Ovary (tissue), 9 donors: ENCODE results near the gene NCAPD2. TPM values are rescaled to one million over a fixed set of nuclear protein-coding genes. Genes with fewer than 3 reads are reported as not detected.
"Not testable (repeated sequence)": the region's sequence is repeated elsewhere in the genome, so short reads cannot be mapped to it uniquely, and the experiment has no call there.

ENCODE experiments used
- DNase-seq, 5 donors: peaks; one replicate each; pipeline ENCODE4 v3.0.0-alpha.2; 2019 to 2020
- H3K27ac ChIP-seq, 2 donors: fragments of 200-600 bp; one replicate each; pipeline versions ENCODE4 v1.5.1 to v1.8.0; 2019 to 2022
- H3K27me3 ChIP-seq: fragments of 200-600 bp; one replicate; pipeline ENCODE4 v1.8.0; 2022
- H3K36me3 ChIP-seq: fragments of 200-600 bp; sonication (generic); one replicate; pipeline ENCODE4 v1.5.1; 2019
- H3K4me1 ChIP-seq: one replicate; pipeline ENCODE4 v1.8.1; 2013; ENCODE audit warnings: mild to moderate bottlenecking, moderate library complexity; ENCODE audit not compliant: insufficient read depth
- H3K4me3 ChIP-seq: fragments of 200-600 bp; sonication (generic); one replicate; pipeline ENCODE4 v1.5.1; 2017
- H3K9me3 ChIP-seq, 2 donors: fragments of 200-600 bp in 1 of 2; sonication (generic) in 1 of 2; one replicate each; pipeline versions ENCODE4 v1.5.1 to v1.8.1; 2013 to 2019; ENCODE audit warnings: mild to moderate bottlenecking in 1 of 2, moderate library complexity in 1 of 2
- CTCF ChIP-seq, 3 donors: fragments of 450-650 bp in 2 of 3; fragments of 200-600 bp in 1 of 3; IDR thresholded peaks; one replicate each; pipeline versions ENCODE4 v1.5.1 to v1.8.0; 2016 to 2022; ENCODE audit warnings: antibody characterized with exemption in 3 of 3, mild to moderate bottlenecking in 1 of 3
- EP300 ChIP-seq: sonication (generic); formaldehyde crosslinking; IDR thresholded peaks from one replicate; pipeline ENCODE4 v1.6.1; 2017; ENCODE audit warnings: antibody characterized with exemption
- POLR2A ChIP-seq: fragments of 450-650 bp; IDR thresholded peaks from one replicate; pipeline ENCODE4 v1.6.1; 2017; ENCODE audit warnings: antibody characterized with exemption, mild to moderate bottlenecking, moderate library complexity
- WGBS, 3 donors: extraction: QIAGEN DNeasy Blood & Tissue Kit in 1 of 3; methylation state at CpG; one replicate each; pipeline versions ENCODE4 v1.1.5 to v1.1.7; 2013 to 2017; 5-methylcytosine and 5-hydroxymethylcytosine counted together
- intact Hi-C, 4 donors: fragments of 100-400 bp; cut with DNase I; formaldehyde crosslinking; loops; one replicate each; pipeline versions ENCODE4 v1.11.0 to v1.15.1; 2022 to 2023
- polyA plus RNA-seq, 2 donors: library from polyadenylated mRNA; stranded (reverse); fragments of 200-250 nt in 1 of 2; fragments of 350-450 nt in 1 of 2; fragmentation: Illumina TruSeq in 1 of 2; extraction: RNeasy Lipid Tissue Mini Kit (QIAGEN cat#74804) in 1 of 2; gene quantifications; one replicate each; pipeline ENCODE4 v1.2.3, GENCODE V29; 2013 to 2014
- total RNA-seq, 7 donors: library from RNA; depleted of rRNA in 2 of 7; stranded (reverse); fragments of >200 nt in 2 of 7; fragmentation: NEBNext Ultra II Directional in 3 of 7; extraction: Animal tissue kit (Norgen Biotek cat#: 25700) in 3 of 7; gene quantifications; one replicate each; pipeline versions ENCODE4 v1.1.0 to v1.2.4, GENCODE V29; 2016 to 2023
- donor health status: DM: no; HTN: no; CAD: no; lungs with moderate emphysema.
- donor health status: DM: no; HTN: no; CAD: no.
- donor health status: Bipolar disorder and iron deficiency.
- donor health status: DM: yes; HTN: yes; CAD: no.
- donor health status: DM: no; HTN: no; CAD: no.
- donor health status: DM: yes; HTN: yes; CAD: no.

Gene NCAPD2
- total and polyA plus RNA-seq, 9 donors: 8.8 to 19.5 (median 16.4) TPM

DNA sequence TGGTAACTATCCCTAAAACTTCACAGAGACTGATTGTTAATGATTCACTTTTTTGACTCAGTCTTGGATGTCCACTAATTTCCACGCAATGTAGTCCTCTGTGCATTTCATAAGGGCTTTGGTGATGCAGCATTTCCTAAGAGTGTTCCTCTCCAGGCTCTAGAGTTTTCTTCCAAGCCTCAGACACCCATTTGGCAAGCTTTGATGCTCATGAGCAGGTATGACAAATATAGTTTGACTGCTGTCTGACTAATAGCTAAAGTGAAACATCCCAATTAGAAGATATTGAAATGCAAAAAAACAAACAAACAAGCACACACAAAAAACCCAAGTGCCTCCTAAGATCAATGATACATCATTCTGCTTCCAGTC, 21.9 kb upstream of the NCAPD2 start:
- Histone ChIP-seq H3K9me3 (no peaks in the 10 kb centered on the region), H3K36me3 (no peaks in the 10 kb centered on the region), H3K4me3 (no peak overlapping the region), H3K27me3 (no peaks in the 10 kb centered on the region), H3K27ac (no peak overlapping the region), H3K4me1 (peaks cover 3% of the 10 kb centered on the region)
- no peak for TF ChIP-seq CTCF (IDR thresholded peaks at IDR 0.05)
- no peak for TF ChIP-seq EP300
- no peak for TF ChIP-seq POLR2A
- DNase-seq: no peak
- intact Hi-C loops: no loop called here
- 74 to 82% (median 79%) methylated on average over 1 of the region's 1 CpG for WGBS, 3 donors

GRCh38 chr12:6472491-6472890, 21.4 kb upstream of the NCAPD2 start:
- TF ChIP-seq EP300: no peak
- no peak for TF ChIP-seq CTCF (IDR thresholded peaks at IDR 0.05)
- TF ChIP-seq POLR2A: no peak
- no peaks in the 10 kb centered on the region for H3K36me3 ChIP-seq
- intact Hi-C loops: no loop called here

GRCh38 chr12:6475233-6475975, 18.5 kb upstream of the NCAPD2 start:
- H3K36me3 ChIP-seq, H3K9me3 ChIP-seq, H3K4me3 ChIP-seq, H3K4me1 ChIP-seq, H3K27me3 ChIP-seq, DNase-seq, intact Hi-C loops, H3K27ac ChIP-seq: not testable (repeated sequence)
- 86 to 91% (median 89%) methylated on average over 24 to 47 of the region's 48 CpGs for WGBS, 3 donors

More at GRCh38 chr12:6472491-6472890, 21.4 kb upstream of the NCAPD2 start:
- Histone ChIP-seq H3K4me1 (peaks cover 3% of the 10 kb centered on the region), H3K9me3 (no peaks in the 10 kb centered on the region), H3K27ac (no peak overlapping the region), H3K27me3 (no peaks in the 10 kb centered on the region), H3K4me3 (no peak overlapping the region)
- 60 to 66% (median 64%) methylated on average over 11 of the region's 11 CpGs for WGBS, 3 donors
- DNase-seq: no peak

GRCh38 chr12:6476489-6476888, 17.4 kb upstream of the NCAPD2 start:
- Histone ChIP-seq H3K36me3 (no peaks in the 10 kb centered on the region), H3K9me3 (no peaks in the 10 kb centered on the region), H3K4me1 (no peaks in the 10 kb centered on the region), H3K27ac (no peak overlapping the region), H3K27me3 (no peaks in the 10 kb centered on the region), H3K4me3 (no peak overlapping the region)
- WGBS, 3 donors: 42 to 53% (median 43%) methylated on average over 3 of the region's 3 CpGs
- TF ChIP-seq CTCF (IDR thresholded peaks at IDR 0.05) (no peak), POLR2A (no peak), EP300 (no peak)
- intact Hi-C loops: no loop called here
- no peak for DNase-seq

DNA sequence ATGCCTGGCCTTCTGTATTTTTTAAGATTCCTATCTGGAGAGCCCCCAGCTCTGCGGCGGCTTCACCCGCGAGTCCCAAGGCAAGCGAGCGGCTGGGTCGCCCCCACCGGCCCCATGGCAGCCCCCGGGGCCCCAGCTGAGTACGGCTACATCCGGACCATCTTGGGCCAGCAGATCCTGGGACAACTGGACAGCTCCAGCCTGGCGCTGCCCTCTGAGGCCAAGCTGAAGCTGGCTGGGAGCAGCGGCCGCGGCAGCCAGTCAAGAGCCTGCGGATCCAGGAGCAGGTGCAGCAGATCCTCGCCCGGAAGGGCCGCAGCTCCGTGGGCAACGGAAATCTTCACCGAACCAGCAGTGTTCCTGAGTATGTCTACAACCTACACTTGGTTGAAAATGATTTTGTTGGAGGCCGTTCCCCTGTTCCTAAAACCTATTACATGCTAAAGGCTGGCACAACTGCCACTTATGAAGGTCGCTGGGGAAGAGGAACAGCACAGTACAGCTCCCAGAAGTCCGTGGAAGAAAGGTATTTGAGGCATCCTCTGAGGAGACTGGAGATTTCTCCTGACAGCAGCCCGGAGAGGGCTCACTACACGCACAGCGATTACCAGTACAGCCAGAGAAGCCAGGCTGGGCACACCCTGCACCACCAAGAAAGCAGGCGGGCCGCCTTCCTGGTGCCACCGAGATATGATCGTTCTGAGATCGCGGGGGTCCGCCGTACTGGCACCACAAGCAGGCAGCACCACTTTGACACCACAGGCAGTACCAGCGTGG, 16.1 kb upstream of the NCAPD2 start:
- DNase-seq, H3K27ac ChIP-seq, H3K27me3 ChIP-seq, H3K9me3 ChIP-seq, H3K36me3 ChIP-seq, intact Hi-C loops, H3K4me1 ChIP-seq, H3K4me3 ChIP-seq: not testable (repeated sequence)
- 91 to 93% (median 92%) methylated on average over 36 to 37 of the region's 37 CpGs for WGBS, 3 donors
